ENCODE results near the gene C20orf96. TPM values are rescaled to one million over a fixed set of nuclear protein-coding genes. Genes with fewer than 3 reads are reported as not detected.

C20orf96 gene
- total RNA-seq, 1 donor: 1.3 TPM

DNA sequence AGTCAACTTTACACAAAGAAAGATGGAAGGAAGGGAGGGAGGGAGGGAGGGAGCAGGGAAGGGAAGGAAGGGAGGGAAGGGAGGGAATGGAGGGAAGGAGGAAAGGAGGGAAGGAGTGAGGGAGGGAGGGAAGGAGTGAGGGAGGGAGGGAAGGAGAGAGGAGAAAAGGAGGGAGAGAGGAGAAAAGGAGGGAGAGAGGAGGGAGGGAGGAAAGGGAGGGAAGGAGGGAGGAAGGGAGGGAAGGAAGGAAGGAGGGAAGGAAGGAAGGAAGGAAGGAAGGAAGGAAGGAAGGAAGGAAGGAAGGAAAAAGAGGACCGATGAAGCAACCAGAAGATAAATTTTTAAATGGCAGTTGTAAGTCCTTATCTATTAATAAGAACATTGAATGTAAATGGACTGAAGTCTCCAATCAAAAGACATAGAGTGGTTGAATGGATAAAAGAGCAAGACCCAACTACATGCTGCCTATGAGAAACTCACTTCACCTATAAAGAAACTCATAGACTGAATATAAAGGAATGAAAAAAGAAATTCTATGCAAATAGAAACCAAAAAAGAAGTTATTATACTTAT lies 69.2 kb downstream of the C20orf96 start:
- no peak overlapping the region for H3K4me3 ChIP-seq (ENCODE audit: low read depth, low read length)
- TF ChIP-seq CTCF (IDR thresholded peaks at IDR 0.05; ENCODE audit: insufficient read depth, low read depth, low read length): no peak
- no peak for DNase-seq (ENCODE audit: low read depth)

Other genes with a start within 250 kb of the C20orf96 start
- not detected in 2 replicates for gene DEFB125, start 203.1 kb downstream of the C20orf96 start, total RNA-seq
- not detected in 2 replicates for gene DEFB126, start 148.2 kb downstream of the C20orf96 start, total RNA-seq
- not detected in 2 replicates for gene DEFB127, start 133.3 kb downstream of the C20orf96 start, total RNA-seq
- not detected in 2 replicates for gene DEFB128, start 101.0 kb downstream of the C20orf96 start, total RNA-seq
- not detected in 2 replicates for gene DEFB129, start 63.5 kb downstream of the C20orf96 start, total RNA-seq
- gene DEFB132, start 33.0 kb downstream of the C20orf96 start, total RNA-seq: not detected in 2 replicates
- 10.6 and 11.2 TPM in 2 replicates for gene ZCCHC3, start 6.8 kb upstream of the C20orf96 start, total RNA-seq
- gene SOX12, start 34.8 kb upstream of the C20orf96 start, total RNA-seq: 6.0 and 6.8 TPM in 2 replicates
- 53.5 and 73.1 TPM in 2 replicates for gene NRSN2, start 56.4 kb upstream of the C20orf96 start, total RNA-seq
- 36.7 and 100 TPM in 2 replicates for gene TRIB3, start 90.0 kb upstream of the C20orf96 start, total RNA-seq
- gene RBCK1, start 117.5 kb upstream of the C20orf96 start, total RNA-seq: 59.2 and 78.0 TPM in 2 replicates
- 40.3 and 42.3 TPM in 2 replicates for gene TBC1D20, start 171.8 kb upstream of the C20orf96 start, total RNA-seq